ENCODE measurements around the gene NEUROG1. TPM values are rescaled to one million over a fixed set of nuclear protein-coding genes. Genes with fewer than 3 reads are reported as not detected.

The NEUROG1 gene
- total RNA-seq, 1 donor from 2014 or later, result 7.8 TPM

GRCh38 chr5:135541807-135542502 is 6.2 kb upstream of the NEUROG1 start:
- no peak for DNase-seq (ENCODE audit: low read depth, low spot score)
- peaks cover 3% of the 10 kb centered on the region for H3K36me3 Mint-ChIP-seq (ENCODE audit: low read depth)
- no peak overlapping the region for H3K4me3 Mint-ChIP-seq
- peaks cover 23% of the 10 kb centered on the region for H3K4me1 Mint-ChIP-seq
- peaks cover 99% of the 10 kb centered on the region for H3K27me3 Mint-ChIP-seq (ENCODE audit: low read depth)
- H3K27ac Mint-ChIP-seq (ENCODE audit: unreplicated experiment), result no peak overlapping the region
- TF ChIP-seq, protein P1, sequence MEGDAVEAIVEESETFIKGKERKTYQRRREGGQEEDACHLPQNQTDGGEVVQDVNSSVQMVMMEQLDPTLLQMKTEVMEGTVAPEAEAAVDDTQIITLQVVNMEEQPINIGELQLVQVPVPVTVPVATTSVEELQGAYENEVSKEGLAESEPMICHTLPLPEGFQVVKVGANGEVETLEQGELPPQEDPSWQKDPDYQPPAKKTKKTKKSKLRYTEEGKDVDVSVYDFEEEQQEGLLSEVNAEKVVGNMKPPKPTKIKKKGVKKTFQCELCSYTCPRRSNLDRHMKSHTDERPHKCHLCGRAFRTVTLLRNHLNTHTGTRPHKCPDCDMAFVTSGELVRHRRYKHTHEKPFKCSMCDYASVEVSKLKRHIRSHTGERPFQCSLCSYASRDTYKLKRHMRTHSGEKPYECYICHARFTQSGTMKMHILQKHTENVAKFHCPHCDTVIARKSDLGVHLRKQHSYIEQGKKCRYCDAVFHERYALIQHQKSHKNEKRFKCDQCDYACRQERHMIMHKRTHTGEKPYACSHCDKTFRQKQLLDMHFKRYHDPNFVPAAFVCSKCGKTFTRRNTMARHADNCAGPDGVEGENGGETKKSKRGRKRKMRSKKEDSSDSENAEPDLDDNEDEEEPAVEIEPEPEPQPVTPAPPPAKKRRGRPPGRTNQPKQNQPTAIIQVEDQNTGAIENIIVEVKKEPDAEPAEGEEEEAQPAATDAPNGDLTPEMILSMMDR (conservative IDR thresholded peaks at IDR 0.05), result no peak
- no peaks in the 10 kb centered on the region for H3K9me3 Mint-ChIP-seq

GRCh38 chr5:135539430-135540005 is 3.8 kb upstream of the NEUROG1 start:
- no peak overlapping the region for H3K27ac Mint-ChIP-seq (ENCODE audit: unreplicated experiment)
- TF ChIP-seq, protein P1 (conservative IDR thresholded peaks at IDR 0.05), result no peak
- no peak overlapping the region for H3K4me3 Mint-ChIP-seq

GRCh38 chr5:135538261-135538660 is 2.5 kb upstream of the NEUROG1 start:
- no peak for DNase-seq (ENCODE audit: low read depth, low spot score)
- TF ChIP-seq, protein P1 (conservative IDR thresholded peaks at IDR 0.05), result no peak
- Mint-ChIP-seq H3K36me3 (ENCODE audit: low read depth) (peaks cover 5% of the 10 kb centered on the region), H3K27ac (ENCODE audit: unreplicated experiment) (no peak overlapping the region), H3K27me3 (ENCODE audit: low read depth) (peaks cover 100% of the 10 kb centered on the region), H3K4me1 (peaks cover 31% of the 10 kb centered on the region), H3K9me3 (no peaks in the 10 kb centered on the region), H3K4me3 (no peak overlapping the region)

More at GRCh38 chr5:135539430-135540005, 3.8 kb upstream of the NEUROG1 start:
- Mint-ChIP-seq H3K9me3 (no peaks in the 10 kb centered on the region), H3K36me3 (ENCODE audit: low read depth) (peaks cover 5% of the 10 kb centered on the region), H3K27me3 (ENCODE audit: low read depth) (peaks cover 99% of the 10 kb centered on the region), H3K4me1 (peaks cover 25% of the 10 kb centered on the region)
- no peak for DNase-seq (ENCODE audit: low read depth, low spot score)

GRCh38 chr5:135537745-135538144 is 2.0 kb upstream of the NEUROG1 start:
- TF ChIP-seq, protein P1 (conservative IDR thresholded peaks at IDR 0.05), result no peak
- no peak for DNase-seq (ENCODE audit: low read depth, low spot score)
- Mint-ChIP-seq H3K27me3 (ENCODE audit: low read depth) (peaks cover 100% of the 10 kb centered on the region), H3K9me3 (no peaks in the 10 kb centered on the region), H3K4me3 (no peak overlapping the region), H3K36me3 (ENCODE audit: low read depth) (peaks cover 2% of the 10 kb centered on the region), H3K4me1 (peaks cover 28% of the 10 kb centered on the region), H3K27ac (ENCODE audit: unreplicated experiment) (no peak overlapping the region)

- TF ChIP-seq, protein P1 (conservative IDR thresholded peaks at IDR 0.05), result no peak
- Mint-ChIP-seq H3K4me1 (peaks cover 28% of the 10 kb centered on the region), H3K4me3 (peak overlapping the region; percentile 31), H3K9me3 (no peaks in the 10 kb centered on the region), H3K27me3 (ENCODE audit: low read depth) (peaks cover 100% of the 10 kb centered on the region), H3K36me3 (ENCODE audit: low read depth) (peaks cover 2% of the 10 kb centered on the region), H3K27ac (ENCODE audit: unreplicated experiment) (no peak overlapping the region)
- DNase-seq (ENCODE audit: low read depth, low spot score), result no peak
Measured at GRCh38 chr5:135537271-135537670, 1.5 kb upstream of the NEUROG1 start.

Data from neural crest cell (in vitro differentiated cells).